NCI-H69 (cell line): ENCODE measurements around the gene SMYD2.

Experiments used
- DNase-seq: peaks from one replicate; lab custom pipeline; 2025; lab: John Stamatoyannopoulos, UW

SMYD2 gene, protein sequence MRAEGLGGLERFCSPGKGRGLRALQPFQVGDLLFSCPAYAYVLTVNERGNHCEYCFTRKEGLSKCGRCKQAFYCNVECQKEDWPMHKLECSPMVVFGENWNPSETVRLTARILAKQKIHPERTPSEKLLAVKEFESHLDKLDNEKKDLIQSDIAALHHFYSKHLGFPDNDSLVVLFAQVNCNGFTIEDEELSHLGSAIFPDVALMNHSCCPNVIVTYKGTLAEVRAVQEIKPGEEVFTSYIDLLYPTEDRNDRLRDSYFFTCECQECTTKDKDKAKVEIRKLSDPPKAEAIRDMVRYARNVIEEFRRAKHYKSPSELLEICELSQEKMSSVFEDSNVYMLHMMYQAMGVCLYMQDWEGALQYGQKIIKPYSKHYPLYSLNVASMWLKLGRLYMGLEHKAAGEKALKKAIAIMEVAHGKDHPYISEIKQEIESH

DNA sequence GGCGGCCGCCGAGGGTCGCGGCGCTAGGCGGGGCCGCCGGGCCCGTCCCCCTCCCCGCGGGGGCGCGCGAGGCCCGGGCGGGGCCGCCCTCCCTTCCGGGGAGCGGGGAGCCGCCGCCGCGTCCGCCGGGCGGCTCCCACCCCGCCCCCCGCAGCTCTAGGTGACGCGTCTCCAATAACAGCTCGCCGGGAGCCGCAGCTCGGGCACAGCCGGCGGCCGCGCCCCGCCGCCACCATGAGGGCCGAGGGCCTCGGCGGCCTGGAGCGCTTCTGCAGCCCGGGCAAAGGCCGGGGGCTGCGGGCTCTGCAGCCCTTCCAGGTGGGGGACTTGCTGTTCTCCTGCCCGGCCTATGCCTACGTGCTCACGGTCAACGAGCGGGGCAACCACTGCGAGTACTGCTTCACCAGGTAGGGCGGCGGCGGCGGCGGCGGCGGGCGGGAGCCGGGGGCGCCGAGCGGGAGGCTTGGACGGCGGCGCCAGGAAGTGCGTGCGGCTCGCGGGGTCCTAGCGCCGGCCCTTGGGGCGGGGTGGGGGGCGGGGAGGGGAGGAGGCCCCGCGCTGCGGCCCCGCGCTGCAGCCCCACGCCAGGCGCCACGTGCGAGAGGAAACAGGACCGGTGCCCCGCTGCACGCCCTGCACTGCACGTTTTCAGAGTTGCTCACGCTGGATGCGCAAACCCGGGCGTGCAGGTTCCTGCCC lies at the start of gene SMYD2:
Gene SMYD2, plus strand, starts transcription at position 139 of the 699 bp plus-strand sequence. Its CDS starts 96 bp downstream, at position 235.
- peak; percentile 97 for DNase-seq

DNA sequence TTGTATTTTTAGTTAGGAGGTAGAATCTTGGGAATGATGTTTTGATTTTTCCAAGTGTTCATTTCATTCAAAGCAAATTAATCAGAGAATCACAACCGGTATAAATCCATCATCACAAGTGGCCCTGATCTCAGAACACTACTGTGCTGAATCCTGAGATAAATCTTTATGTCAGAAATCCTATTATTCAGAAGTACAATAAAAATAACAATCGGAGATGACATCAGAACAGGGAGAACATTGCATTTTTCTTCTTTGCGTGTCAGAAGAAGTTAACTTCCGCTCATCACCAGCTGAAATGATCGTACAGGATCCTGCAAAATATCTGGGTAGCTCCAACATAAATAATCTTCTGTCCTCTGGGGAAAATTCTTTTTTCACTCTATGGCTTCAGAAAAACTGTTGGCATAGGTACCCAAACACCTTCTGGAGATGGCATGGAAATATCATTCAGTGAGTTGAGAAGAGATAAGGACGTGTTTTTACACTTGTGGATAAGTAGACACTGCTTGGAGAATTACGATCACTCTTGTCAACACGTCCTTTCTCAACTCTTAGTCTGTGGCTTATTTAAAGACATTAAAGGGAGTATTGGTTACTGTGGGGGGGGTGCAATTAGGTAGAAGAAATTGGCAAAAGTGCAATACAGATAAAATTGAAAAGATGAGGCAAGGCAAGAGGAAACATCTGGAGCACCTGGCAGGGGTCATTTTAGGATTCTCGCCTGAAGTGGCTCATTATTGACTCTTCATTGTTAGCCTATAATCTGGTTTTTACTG lies 46.9 kb upstream of the SMYD2 start:
- no peak for DNase-seq

DNA sequence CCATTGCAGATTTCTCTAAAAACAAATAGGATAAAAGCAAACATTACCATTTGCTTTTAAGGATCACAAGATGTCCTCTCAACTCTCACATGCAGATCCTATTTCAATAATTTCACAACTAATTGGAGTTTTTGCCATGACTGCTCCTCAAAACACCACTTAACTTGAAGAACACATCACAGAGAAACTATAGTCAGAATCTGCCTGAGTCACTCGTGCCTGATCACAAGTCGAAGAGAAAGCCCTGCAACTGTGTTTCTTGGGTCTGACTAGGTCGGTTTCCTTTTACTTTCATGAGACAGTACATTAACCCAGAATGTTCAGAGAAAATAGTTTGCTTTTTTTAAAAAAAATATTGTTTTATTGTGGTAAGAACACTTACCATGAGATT lies 46.3 kb upstream of the SMYD2 start:
- DNase-seq: peak; percentile 98

DNA sequence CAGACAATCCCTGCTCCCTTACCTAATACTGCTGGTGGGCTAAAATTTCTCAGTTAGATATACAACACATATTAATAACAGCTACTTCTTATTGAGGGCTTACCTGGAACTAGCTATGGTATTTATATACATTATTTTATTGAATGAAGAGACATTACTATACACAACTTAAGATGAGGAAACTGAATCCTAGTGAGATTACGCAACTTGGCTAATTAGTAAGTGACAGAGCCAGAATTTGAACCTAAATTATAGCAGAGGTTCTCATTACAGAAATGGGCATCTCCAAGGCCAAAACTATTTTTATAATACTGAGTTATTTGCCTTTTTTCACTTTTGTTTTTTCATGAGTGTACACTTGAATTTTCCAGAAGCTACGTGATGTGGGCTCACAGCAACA lies 44.5 kb upstream of the SMYD2 start:
- peak; percentile 37 for DNase-seq

DNA sequence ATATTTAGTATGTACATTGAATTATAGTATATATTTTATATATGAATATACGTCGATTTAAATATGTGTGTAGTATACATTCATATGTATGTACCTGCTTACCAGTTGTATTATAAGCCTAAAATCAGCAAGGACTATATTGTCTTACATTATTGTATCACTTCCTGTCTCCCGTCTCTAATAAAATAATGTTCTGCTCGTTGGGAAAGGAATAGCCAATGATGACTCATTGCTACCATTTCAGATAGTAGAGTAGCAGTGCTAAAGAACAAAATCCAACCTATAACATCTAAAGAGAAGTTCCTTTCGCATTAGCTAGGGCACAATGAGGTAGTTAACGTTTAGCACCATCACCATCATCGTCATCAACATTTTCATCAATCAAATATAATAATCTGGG lies 39.9 kb upstream of the SMYD2 start:
- no peak for DNase-seq

DNA sequence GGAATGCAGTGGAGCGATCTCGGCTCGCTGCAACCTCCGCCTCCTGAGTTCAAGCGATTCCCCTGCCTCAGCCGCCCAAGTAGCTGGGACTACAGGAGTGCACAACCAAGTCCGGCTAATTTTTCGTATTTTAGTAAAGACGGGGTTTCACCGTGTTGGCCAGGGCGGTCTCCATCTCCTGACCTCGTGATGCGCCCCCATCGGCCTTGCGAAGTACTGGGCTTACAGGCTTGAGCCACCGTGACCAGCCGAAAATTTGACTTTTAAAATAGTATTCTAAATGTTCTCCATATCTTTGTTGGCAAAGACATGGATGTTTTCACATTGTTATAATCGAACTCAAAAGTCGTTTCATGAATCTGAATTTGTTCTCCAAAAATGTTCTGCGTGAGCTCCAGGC lies 36.7 kb upstream of the SMYD2 start:
- no peak for DNase-seq

DNA sequence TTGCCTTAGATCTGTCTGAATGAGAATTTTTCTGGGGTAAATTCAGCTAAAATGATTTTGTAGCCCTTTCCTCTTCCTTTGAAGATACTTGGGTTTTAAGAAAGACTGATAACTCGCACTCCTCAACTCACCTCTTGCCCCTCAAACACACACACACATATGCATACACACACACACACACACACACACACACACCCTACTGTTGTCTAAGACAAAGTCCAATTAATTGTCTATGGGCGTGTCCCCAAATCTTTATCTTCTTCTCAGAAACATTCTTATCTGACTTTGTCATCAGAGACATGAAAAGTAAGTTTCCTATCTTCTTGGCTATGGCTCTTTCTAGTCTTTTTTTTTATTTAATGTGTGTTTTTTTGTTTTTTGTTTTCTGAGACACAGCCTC lies 36.1 kb upstream of the SMYD2 start:
- no peak for DNase-seq

DNA sequence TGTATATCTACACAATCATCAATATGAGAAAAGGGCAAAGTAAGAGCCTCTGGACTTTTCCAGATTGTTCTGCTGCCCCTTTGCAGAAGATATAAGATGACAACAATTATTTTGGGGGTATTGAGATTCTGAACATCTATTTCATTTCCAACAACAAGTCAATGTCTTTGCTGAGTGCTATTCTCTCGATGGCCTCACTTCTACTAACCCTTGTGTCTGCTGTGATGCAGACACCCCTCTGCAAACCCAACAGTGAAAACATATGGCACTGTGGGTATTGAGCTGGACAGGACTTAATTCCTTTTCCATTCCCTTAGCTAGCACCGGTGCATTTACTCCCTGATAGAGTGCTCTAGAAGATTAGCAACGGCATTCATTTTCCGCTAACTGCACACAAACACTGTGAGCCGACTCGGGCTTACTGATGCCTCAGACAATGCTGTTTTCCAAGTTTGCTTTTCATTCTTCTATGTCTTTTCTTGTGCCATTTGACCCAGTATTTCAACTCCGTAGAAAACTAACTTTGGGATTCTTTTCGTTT lies 33.4 kb upstream of the SMYD2 start:
- DNase-seq: no peak

DNA sequence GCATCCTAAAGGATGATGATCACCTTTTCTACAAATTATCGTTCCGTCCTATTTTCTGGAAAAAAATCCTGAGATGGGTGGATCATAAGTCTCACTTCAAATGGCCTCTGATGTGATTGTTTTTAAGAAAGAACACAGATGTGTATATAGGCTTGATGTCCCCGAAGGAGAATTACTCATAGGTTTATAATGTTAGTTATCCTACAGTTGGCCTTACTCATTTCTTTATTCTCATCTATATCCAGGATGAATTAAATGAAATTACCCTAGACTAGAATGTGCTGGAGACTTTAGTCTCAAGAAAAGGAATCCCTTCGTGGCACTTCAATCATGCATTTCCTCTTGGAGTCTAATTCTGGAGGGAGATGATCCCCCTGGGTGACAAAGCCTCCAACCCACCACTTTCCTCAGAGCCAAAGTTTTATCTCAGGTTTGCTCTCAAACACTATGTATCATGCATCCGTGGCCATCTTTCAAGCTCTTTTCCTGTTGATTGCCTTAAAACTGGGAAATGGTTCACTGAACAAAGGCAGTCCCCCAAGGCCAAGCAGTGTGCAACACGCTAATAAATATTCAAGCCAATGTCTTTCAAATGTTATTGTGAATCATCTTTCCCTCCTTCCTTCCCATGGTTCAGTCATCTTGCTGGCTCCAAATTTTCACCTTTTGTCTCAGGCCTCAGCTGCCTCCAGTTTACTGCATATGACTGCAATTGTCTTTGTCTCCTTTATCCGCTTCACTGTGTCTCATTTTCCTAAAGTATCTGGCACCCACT lies 32.5 kb upstream of the SMYD2 start:
- no peak for DNase-seq

DNA sequence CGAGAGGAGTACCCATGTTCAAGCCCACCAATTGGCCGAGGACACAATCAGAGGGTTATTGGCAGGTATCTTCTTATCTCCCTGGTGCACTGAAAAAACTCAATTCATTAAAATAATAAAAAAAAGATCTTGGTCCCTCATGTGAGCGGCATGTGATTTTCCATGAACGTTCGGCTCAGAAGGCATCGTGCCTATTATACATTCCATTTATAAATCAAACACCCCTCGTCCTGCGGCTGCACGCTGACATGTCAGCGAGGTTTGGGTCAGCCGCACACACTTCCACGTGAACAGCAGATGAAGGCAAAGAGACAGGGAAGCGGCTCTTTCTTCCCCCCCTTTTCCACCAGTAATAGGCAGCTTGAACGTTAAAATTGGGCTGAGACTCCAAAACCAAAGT lies 31.3 kb upstream of the SMYD2 start:
- DNase-seq: no peak

DNA sequence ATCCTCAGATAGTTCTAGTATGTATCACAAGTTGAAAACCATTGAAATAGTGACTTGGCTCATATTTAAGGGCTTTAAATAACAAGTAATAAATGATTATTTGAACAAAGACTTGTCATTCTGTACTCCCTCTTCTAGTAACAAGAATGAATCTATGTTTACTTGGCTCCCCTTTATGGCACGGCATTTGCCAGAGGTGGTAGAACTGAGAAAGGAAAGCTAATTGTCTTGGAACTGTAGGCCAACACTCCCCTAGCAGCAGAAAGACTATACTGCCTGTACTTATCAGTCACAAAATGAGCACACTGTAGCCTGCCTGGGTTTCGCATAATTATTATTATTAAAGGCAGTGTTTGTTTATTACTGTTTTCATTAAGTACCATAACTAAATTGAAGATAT lies 29.6 kb upstream of the SMYD2 start:
- peak; percentile 45 for DNase-seq

DNA sequence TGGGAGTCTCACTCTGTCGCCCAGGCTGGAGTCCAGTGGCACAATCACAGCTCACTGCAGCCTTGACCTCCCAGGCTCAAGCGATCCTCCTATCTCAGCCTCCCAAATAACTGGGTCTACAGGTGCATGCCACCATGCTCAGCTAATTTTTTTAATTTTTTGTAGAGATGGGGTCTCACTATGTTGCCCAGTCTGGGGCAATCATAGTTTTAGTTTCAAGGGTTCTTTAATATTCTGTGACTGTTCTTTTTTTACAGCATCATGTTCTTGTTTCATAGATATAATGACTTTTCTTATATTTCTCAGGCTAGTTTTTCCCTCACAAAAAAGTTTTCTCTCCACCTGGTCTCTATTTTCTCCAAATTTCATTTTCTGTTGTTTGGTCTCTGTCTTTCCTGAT lies 25.4 kb upstream of the SMYD2 start:
- DNase-seq: no peak

DNA sequence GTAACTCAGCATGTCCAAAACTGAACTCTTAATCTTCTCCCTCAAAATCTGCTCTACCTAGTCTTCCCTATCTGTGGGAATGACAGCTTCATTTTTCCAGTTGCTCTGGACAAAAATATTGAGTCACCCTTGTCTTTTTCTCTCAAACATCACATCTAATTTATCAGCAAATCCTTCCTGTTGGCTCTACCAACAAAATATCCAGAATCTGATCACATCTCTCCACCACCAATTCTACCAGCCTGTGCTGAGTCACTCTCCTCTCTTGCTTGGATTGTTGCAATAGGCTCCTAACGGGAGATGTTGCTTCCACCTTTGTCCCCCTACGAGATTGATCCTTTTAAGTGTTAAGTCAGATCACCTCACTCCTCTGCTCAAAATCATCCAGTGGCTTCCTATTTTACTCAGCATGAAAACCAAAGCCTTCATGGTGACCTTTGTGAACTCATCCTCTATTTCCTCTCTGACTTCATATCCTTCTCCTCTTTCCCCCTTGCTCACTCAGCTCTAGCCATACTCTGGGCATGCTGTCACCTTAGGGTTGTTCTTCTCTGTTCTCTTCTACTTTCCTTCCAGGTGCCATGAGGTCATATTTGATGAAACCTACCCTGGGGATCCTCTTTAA lies 21.5 kb upstream of the SMYD2 start:
- peak; percentile 30 for DNase-seq

DNA sequence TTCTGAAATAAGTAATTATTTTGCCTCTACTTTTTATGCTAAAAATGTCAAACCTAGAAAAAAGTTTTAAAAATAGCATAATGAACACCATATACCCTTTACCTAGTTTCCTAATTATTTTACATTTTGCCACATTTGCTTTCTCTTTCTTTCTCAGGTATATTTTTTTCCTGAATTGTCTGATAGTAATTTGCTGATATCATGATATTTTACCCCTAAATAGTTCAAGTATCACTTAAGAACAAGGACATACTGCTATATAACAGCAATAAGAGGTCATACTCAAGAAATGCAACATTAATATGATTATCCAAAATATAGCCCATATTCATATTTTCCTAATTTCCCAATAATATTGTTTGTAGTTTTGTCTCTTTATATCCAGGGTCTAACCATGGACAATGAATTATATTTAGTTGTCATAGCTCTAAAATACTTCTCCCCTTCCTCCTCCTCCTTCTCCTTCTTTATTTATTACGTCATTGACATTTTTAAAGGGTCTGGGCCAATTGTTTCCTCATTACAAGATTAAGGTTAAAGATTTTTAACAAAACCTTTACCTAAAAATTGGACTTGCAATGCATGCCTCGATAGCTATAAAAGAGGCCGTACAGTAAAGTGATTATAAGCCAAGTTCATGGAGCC lies 20.3 kb upstream of the SMYD2 start:
- DNase-seq: no peak

DNA sequence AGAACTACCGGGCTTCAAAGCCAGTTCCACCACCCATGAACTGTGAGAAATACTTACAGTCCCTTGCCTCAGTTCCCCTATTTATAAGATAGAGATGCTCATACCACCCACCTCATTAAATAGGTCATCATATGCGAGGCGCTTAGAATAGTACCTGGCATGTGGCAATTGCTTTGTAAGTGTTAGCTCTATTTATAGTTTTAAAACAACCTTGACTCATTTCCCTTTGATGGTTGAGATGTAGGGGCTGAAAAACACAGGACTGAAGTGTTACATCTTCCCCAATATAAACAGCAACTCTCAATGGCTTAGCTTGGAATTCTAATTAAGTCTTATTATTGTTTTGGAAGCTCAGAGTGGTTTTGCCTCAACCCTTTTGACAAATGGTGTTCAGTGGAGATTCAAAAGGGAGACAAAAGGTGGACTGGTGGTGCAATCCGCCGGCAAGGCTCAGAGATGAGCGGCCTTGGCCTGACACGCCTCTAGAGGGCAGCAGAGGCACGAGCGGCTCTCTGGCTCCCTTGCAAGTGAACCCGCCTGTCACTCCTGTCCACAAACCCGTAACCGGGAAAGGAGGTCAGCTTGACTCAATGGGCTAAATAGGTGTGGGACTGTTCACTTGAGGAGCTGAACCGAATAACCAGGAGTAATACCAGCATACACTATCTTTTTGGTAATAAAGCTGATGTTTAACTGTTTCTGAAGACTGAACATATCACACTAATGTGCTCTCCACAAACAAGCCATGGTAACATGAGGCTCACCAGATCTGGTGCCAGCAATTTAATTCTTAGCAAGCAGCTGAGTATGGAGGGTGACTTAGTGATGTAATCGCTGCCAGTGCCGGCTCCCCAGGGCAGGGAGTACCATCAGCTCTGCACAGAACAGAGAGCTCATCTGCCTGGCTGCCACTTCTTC lies 19.5 kb upstream of the SMYD2 start:
- peak; percentile 93 for DNase-seq

DNA sequence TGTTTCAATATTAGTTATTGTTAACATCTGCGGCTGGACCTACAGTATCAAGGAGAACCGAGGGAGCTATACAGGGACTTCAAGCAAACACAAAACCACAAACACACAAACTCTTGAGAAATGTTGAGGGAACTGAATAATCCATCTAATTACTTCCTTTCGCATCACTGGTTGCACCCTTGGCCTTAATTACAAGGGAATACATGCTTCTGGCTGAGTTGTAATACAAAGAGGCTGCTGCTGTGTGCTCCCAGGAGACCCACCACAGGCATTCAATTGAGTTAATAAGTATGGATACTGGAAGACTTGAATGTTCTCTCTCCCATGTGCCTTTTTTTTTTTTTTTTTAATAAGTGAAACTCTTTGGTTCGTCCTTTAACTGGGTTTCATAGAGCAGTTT lies 16.8 kb upstream of the SMYD2 start:
- DNase-seq: peak; percentile 94

DNA sequence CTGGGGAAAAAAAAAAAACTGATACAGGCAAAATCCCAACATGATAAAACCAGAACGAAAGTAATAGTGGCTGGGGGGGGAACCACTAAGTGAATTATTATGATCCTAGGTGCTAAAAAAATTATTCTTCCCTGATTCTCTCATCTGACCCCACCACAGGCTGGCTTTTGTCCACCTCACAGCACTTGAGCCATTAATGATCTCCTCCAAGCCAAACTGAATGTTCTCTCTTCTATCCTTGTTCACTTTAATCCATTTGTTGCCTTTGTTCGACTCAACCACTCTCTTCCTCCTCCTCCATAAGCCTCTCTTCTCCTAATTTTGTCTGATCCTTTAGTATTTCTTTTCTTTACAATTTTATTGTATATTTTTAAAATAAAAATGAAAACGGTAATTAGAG lies 16.0 kb upstream of the SMYD2 start:
- DNase-seq: no peak

DNA sequence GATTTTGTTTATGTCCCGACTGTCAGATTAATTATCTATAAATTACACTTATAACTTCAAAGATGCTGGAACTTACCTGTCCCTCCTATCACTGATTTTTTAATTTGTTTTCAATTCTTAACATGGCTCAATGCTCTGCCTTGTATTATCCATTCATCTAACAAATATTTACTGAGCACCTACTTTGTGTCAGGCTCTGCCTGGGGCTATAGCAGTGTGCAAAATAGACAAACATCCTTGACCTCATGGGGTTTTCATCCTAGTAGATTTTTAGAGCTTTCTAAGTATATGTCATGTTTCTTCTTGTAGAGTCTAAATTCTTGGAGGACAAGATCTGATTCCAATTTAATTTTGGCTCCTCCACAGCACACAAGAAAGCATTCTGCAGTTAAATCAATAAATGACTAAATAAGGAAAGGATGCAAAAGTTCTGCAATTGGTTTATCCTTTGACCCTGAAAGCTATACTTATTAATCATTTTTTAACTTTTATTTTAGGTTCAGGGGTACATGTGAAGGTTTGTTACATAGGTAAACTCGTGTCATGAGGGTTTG lies 10.8 kb upstream of the SMYD2 start:
- DNase-seq: peak; percentile 34

DNA sequence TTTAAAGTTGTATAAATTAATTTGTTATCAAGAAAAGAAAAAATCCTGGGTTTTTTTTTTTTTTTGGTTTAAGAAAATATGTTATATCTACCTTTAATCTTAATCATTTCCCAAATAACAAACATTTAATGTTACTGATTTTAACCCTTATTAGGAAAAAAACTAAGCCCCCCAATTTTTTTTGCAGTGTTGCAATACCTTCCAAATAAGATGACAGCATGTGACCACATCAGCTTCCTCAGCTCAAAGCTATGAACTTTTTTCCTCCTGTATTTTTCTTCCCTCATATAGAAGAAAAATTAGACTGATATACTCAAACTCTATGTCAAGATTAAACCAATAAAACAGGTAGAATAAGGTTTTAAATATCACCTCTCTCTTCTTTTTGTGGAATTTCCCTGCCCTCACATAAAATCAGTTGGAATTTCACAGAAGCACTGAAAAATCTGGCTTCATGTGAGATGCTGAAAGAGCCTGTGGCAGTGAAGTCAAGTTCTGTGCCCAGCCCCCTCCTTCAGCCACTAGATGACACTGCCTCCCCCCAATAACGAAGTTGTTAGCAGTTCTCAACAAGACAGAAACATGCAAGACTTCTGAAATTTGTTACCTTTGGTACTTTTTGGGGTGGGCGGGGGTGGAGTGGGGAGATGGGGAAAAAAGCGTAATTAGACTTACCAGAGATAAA lies 9.6 kb upstream of the SMYD2 start:
- peak; percentile 30 for DNase-seq
